Lung (tissue), 10 donors: ENCODE results near the gene CD8B. TPM values are rescaled to one million over a fixed set of nuclear protein-coding genes. Genes with fewer than 3 reads are reported as not detected.
"Not testable (repeated sequence)": the region's sequence is repeated elsewhere in the genome, so short reads cannot be mapped to it uniquely, and the experiment has no call there.

Source experiments
- ATAC-seq: fragments of 200-7000 bp; cut with Tn5 transposase; one replicate; pipeline ENCODE4 v1.9.1; 2020; ENCODE audit warnings: moderate number of reproducible peaks; ENCODE audit not compliant: insufficient read depth, low FRiP score
- DNase-seq, 3 donors: peaks; one replicate each; pipeline ENCODE4 v3.0.0-alpha.2; 2013 to 2017
- H3K27ac ChIP-seq, 2 donors: one replicate each; pipeline ENCODE4 v1.5.1; 2013; ENCODE audit warnings: mild to moderate bottlenecking in 2 of 2, moderate library complexity in 2 of 2, control low read depth in 1 of 2, inconsistent platforms in 1 of 2, low read depth in 1 of 2, low read length in 1 of 2
- H3K27me3 ChIP-seq, 3 donors: one replicate each; pipeline ENCODE4 v1.5.1; 2013; ENCODE audit warnings: low read length in 2 of 3; ENCODE audit not compliant: control insufficient read depth in 3 of 3, insufficient read depth in 3 of 3
- H3K36me3 ChIP-seq, 4 donors: one replicate each; pipeline ENCODE4 v1.5.1; 2013; ENCODE audit warnings: low read length in 4 of 4, mild to moderate bottlenecking in 1 of 4, moderate library complexity in 1 of 4; ENCODE audit not compliant: control insufficient read depth in 4 of 4, insufficient read depth in 4 of 4
- H3K4me1 ChIP-seq, 5 donors: one replicate each; pipeline ENCODE4 v1.5.1; 2013; ENCODE audit warnings: low read length in 5 of 5, mild to moderate bottlenecking in 2 of 5, moderate library complexity in 1 of 5; ENCODE audit not compliant: control insufficient read depth in 5 of 5, insufficient read depth in 5 of 5
- H3K4me3 ChIP-seq: one replicate; pipeline ENCODE4 v1.5.1; 2013; ENCODE audit warnings: mild to moderate bottlenecking, control low read depth, moderate library complexity
- H3K9ac ChIP-seq, 2 donors: one replicate each; pipeline ENCODE4 v1.5.1; 2013; ENCODE audit warnings: low read length in 2 of 2, control low read depth in 1 of 2; ENCODE audit not compliant: insufficient read depth in 1 of 2
- H3K9me3 ChIP-seq, 4 donors: one replicate each; pipeline ENCODE4 v1.5.1; 2013; ENCODE audit warnings: low read length in 3 of 4, mild to moderate bottlenecking in 1 of 4, moderate library complexity in 1 of 4; ENCODE audit not compliant: control insufficient read depth in 4 of 4, insufficient read depth in 3 of 4
- WGBS, 2 donors: extraction: QIAGEN DNeasy Blood & Tissue Kit; methylation state at CpG; one replicate each; pipeline ENCODE4 v1.1.7; 2013; 5-methylcytosine and 5-hydroxymethylcytosine counted together
- polyA plus RNA-seq, 2 donors: library from polyadenylated mRNA; stranded (reverse); fragments of 200-250 nt; gene quantifications; one replicate each; pipeline ENCODE4 v1.2.1, GENCODE V29; 2013
- total RNA-seq, 2 donors: library from RNA; depleted of rRNA in 1 of 2; stranded (reverse); fragments of >200 nt in 1 of 2; gene quantifications; one replicate each; pipeline ENCODE4 v1.2.1, GENCODE V29; 2014 to 2021
- donor health status: Bipolar disorder and iron deficiency.
- donor health status: healthy.
- donor health status: DM: yes; HTN: yes; CAD: no.

The CD8B gene
- total and polyA plus RNA-seq, 4 donors: 0.28 to 2.1 (median 1.1) TPM

- 84 to 87% methylated on average over 2 of the region's 2 CpGs for WGBS, 2 donors
- not testable (repeated sequence) for H3K4me3 ChIP-seq
These were observed 7.3 kb upstream of the CD8B start for GRCh38 chr2:86868895-86869468.

GRCh38 chr2:86862380-86862703 is 656 bp upstream of the CD8B start:
- H3K9ac ChIP-seq, H3K9me3 ChIP-seq, H3K27ac ChIP-seq, H3K4me3 ChIP-seq, H3K27me3 ChIP-seq, H3K4me1 ChIP-seq, H3K36me3 ChIP-seq, DNase-seq, ATAC-seq: not testable (repeated sequence)
- WGBS, 2 donors: 5 to 23% methylated on average over 8 to 11 of the region's 12 CpGs

More at GRCh38 chr2:86868895-86869468, 7.3 kb upstream of the CD8B start:
- not testable (repeated sequence) for H3K27ac ChIP-seq, DNase-seq, ATAC-seq, H3K9ac ChIP-seq, H3K27me3 ChIP-seq, H3K9me3 ChIP-seq, H3K36me3 ChIP-seq, H3K4me1 ChIP-seq

DNA sequence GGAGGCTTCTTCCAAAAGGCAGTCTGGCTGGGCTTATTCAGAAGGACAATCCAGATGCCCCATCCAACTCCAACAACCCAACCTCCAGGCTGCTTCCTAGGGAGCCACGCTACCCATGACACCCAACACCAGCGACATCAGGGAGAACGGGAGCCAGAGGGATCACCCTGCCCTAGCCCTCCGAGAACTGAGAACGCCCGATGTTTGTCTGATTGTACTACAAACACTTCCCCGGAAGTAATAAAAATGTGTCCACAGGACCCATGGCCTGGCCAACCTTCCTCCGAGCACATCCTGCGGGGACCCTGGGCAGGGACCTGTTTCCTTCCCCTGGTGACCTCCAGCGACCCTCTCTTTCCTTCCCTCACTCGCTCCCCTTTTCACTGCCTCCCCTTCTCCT is 511 bp downstream of the CD8B start:
- not testable (repeated sequence) for H3K4me3 ChIP-seq, H3K4me1 ChIP-seq, H3K27me3 ChIP-seq, H3K9ac ChIP-seq, H3K36me3 ChIP-seq, ATAC-seq, H3K27ac ChIP-seq, H3K9me3 ChIP-seq
- DNase-seq: peak in 1 of 3 donors; percentile 1
- 37 to 40% methylated on average over 11 of the region's 11 CpGs for WGBS, 2 donors

GRCh38 chr2:86860573-86860972 is 1.1 kb downstream of the CD8B start:
- not testable (repeated sequence) for H3K27ac ChIP-seq, H3K36me3 ChIP-seq, H3K27me3 ChIP-seq, H3K4me1 ChIP-seq, H3K4me3 ChIP-seq, DNase-seq, H3K9ac ChIP-seq, ATAC-seq, H3K9me3 ChIP-seq
- WGBS, 2 donors: 86 to 95% methylated on average over 6 to 8 of the region's 8 CpGs

GRCh38 chr2:86857688-86858087 is 4.0 kb downstream of the CD8B start:
- not testable (repeated sequence) for DNase-seq, H3K27ac ChIP-seq, H3K9me3 ChIP-seq, H3K4me3 ChIP-seq, H3K36me3 ChIP-seq, H3K9ac ChIP-seq, ATAC-seq, H3K4me1 ChIP-seq, H3K27me3 ChIP-seq
- WGBS, 2 donors: 77 to 93% methylated on average over 5 of the region's 5 CpGs

GRCh38 chr2:86856498-86856897 is 5.2 kb downstream of the CD8B start:
- not testable (repeated sequence) for H3K27ac ChIP-seq, H3K27me3 ChIP-seq, ATAC-seq, H3K9me3 ChIP-seq, DNase-seq, H3K36me3 ChIP-seq, H3K4me1 ChIP-seq, H3K4me3 ChIP-seq, H3K9ac ChIP-seq
- 45 to 81% methylated on average over 2 to 4 of the region's 4 CpGs for WGBS, 2 donors

DNA sequence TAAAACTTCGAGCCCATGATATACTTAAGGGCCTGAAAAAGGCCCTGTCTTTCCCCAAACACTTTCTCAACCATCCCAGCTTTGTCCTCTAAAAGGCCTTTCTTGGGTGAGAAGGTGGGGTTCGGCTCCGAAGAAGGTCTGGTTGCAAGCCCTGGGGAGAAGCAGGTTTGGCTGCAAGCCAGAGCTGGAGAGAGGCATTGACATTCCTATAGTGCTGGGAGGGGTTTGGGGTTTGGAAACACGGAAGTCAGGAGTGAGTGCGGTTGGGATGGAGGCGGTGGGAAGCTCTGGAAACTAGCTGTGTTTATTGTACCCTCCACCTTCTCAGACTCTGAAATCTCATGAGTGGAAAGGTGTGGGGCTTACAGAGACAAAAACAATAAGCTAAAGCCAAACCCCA is 5.7 kb downstream of the CD8B start:
- not testable (repeated sequence) for H3K4me1 ChIP-seq, H3K9me3 ChIP-seq, H3K27ac ChIP-seq, H3K36me3 ChIP-seq, H3K9ac ChIP-seq, H3K4me3 ChIP-seq, H3K27me3 ChIP-seq
- DNase-seq: peak; percentile 71 to 84 (median 75)
- 54 to 75% methylated on average over 6 of the region's 6 CpGs for WGBS, 2 donors
- ATAC-seq: peak; percentile 48

GRCh38 chr2:86851581-86851980 is 10.1 kb downstream of the CD8B start:
- 67 to 72% methylated on average over 4 of the region's 4 CpGs for WGBS, 2 donors
- not testable (repeated sequence) for ATAC-seq, H3K27ac ChIP-seq, DNase-seq, H3K9ac ChIP-seq, H3K4me3 ChIP-seq, H3K36me3 ChIP-seq, H3K9me3 ChIP-seq, H3K4me1 ChIP-seq, H3K27me3 ChIP-seq
